Measurements from ENCODE around the gene GNS. TPM values are rescaled to one million over a fixed set of nuclear protein-coding genes. Genes with fewer than 3 reads are reported as not detected.

The GNS gene
- total RNA-seq, 1 donor from 2014 or later: 45.2 TPM

GRCh38 chr12:64742416-64742815 is 16.8 kb downstream of the GNS start:
- DNase-seq (ENCODE audit: low spot score in 2 of 2) (no peak), FAIRE-seq (no peak)

DNA sequence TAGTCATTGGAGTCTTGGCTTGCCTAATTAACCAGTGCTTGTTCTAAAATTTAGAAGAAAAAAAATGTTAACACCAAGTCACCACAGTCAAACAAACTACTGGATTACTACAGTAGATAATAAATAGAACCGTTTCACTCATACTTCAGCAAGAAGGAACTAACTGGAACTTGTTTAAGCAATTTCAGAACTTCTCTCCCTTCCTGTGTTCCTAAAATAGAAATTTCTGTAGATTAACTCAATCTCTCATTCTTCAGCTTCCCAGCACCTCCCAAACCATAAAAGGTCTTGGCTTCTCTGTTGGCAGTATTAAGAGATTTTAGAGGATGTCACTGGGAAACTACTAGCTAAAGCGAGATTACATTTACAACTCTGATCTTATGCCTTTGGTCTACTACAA is 18.6 kb downstream of the GNS start:
- FAIRE-seq (no peak), DNase-seq (ENCODE audit: low spot score in 2 of 2) (no peak)

DNA sequence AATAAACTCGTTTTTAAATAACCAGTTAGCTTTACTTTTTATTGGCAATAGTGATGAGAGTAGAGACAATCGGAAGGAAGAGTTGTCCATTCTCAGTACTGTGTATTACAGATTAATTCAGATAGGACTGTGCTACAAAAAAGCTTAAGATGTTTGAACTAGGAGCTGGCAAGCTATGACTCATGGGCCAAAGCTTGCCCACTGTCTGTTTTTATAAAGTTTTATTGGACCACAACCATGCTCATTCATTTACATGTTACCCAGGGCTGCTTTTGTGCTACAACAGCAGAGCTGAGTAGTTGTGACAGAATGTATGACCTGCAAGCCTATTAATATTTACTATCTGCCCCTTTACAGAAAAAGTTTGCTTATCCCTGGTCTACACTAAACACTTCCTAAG is 19.4 kb downstream of the GNS start:
- FAIRE-seq (no peak), DNase-seq (ENCODE audit: low spot score in 2 of 2) (no peak)

DNA sequence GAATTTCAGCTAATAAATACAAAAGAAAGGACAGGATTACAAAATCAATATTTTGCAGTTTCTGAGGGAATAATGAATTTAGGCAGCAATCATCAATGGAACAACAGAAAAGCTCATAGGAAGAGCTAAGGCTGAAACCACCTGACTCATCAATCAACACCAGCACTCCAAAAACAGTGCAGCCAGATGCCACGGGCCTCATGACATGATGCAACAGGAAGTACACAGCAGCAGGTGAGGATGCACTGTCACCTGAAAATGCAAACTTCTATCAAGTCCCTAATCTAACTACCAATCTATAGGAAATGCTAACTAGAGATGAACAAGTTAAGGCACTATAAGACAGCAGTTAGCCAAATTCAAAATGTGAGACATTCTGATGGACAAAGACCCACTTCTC is 21.7 kb downstream of the GNS start:
- DNase-seq (ENCODE audit: low spot score in 2 of 2) (no peak), FAIRE-seq (no peak)

DNA sequence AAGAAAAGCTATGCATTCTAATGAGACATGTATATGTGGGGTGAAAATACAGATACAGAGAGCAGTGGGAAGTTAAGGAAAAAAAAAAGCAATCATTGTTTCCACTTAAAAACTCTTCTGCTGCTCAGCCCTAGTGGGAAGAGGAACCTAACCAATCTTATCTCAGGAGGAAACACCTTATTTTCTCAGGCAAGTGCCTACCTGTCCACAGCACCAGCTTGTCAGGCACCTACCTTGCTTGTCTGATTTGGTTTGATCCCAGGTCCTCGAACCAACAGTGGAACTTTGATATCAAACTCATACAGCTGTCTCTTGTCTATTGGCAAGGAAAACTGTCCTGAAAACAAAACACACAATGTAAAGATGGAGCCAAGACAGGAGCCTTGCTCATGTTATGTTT is 22.4 kb downstream of the GNS start:
- FAIRE-seq (no peak), DNase-seq (ENCODE audit: low spot score in 2 of 2) (no peak)

GRCh38 chr12:64735442-64735841 is 23.8 kb downstream of the GNS start:
- DNase-seq (ENCODE audit: low spot score in 2 of 2) (no peak), FAIRE-seq (no peak)

GRCh38 chr12:64733857-64734256 is 25.3 kb downstream of the GNS start:
- FAIRE-seq: no peak

DNA sequence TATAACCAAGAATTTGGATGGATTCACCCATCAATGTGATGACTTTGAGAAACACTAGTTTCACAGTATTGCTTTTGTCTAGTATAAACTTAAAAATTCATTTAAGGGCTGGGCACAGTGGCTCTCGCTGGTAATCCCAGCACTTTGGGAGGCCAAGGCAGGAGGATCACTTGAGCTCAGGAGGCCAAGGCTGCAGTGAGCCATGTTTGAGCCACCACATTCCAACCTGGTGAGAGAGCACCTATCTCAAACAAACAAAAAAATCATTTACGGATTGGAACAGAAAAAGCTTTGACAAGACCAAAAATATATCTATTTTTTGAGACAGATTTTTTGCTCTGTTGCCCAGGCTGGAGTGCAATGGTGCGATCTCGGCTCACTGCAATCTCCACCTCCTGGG is 27.5 kb downstream of the GNS start:
- no peak for DNase-seq (ENCODE audit: low spot score in 2 of 2)
- no peak for FAIRE-seq

More at GRCh38 chr12:64733857-64734256, 25.3 kb downstream of the GNS start:
- no peak for DNase-seq (ENCODE audit: low spot score in 2 of 2)

DNA sequence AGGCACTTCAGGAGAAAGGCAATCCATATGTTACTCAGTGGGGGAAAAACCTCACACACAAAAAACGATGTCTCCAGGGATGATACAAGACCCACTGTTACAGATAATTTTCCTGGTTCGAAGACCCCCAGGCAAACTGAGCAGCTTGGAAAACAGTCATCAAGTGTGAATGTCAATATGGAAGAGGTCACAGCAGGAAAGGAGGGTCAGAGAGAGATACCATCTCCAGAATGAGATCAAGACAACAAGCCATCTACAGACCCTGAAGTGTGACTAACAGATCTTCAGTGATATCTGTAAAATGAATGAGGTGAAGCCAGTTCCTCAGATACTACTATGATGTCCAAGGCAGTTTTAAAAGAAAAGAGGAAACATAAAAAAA is 28.6 kb downstream of the GNS start:
- no peak for DNase-seq (ENCODE audit: low spot score in 2 of 2)
- FAIRE-seq: no peak

DNA sequence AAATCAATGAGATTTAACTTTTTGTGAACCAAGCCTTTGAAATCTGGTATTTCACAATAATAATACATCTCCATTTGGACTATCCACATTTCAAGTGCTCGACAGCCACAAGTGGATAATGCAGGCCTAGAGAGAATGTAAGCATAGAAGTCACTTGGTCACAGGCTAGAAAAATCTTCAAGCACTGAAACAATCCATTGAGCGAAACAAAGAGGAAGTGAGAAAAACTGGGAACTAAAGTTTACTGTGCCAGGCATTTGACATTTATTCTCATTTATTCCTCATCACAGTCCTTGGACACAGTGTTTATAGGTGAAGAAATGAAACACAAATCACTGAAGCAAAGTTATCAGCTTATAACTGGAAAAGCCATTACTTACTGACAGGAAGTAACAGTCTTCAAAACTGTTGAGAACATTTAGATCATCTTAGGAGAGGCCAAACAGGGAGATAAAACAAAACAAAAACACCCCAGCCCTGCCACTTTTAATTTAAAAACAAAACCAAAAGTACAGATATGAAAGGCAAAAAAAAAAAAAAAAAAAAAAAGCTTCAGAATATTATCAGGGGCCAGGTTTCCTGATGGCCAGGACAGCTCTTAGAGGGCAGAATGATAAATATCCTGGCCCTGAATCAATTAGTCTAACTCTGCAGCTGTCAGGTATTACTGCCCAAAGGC is 29.2 kb downstream of the GNS start:
- FAIRE-seq: no peak
- no peak for DNase-seq (ENCODE audit: low spot score in 2 of 2)

DNA sequence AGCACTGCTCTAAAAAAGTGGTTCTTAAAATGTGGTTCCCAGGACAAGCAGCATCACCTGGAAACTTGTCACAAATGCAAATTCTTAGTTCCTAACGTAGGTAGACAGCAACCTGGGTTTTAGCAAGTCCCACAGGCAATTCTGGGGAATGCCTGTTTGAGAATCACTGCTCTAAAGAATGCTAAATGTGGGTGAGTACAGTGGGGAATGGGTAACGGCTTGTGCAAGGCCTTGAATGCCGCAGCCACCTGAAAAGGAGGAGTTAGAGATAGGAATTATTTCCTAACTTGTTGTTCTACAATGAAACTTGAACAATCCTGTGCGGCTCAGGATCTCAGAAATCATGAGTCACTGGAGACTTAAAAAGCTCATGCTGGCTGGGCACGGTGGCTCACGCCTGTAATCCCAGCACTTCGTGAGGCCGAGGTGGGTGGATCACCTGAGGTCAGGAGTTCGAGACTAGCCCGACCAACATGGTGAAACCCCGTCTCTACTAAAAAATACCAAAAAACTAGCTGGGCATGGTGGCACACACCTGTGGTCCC is 34.9 kb downstream of the GNS start:
- DNase-seq (ENCODE audit: low spot score in 2 of 2) (no peak), FAIRE-seq (no peak)

DNA sequence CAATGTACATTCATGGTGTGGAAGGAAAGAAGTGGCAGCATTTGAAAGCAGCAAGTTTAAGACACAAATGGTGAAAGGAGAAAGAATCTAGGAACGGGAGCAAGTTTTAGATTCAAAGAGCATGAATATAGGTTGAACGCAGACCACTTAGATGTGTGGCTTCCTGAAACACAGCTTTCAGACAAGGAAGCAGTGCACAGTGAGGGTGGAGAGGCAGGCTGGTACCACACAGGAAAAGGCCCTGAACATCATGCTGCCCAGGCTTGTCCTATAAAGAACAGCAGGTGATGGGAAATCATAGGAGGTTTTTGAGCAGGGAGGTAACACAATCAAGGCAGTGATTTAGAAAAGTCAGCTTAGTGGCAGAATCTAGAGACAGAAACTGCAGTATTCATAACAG is 35.6 kb downstream of the GNS start:
- DNase-seq (ENCODE audit: low spot score in 2 of 2) (no peak), FAIRE-seq (no peak)

GRCh38 chr12:64722835-64723234 is 36.4 kb downstream of the GNS start:
- no peak for FAIRE-seq

GRCh38 chr12:64720884-64721283 is 38.3 kb downstream of the GNS start:
- FAIRE-seq: no peak

More at GRCh38 chr12:64722835-64723234, 36.4 kb downstream of the GNS start:
- DNase-seq (ENCODE audit: low spot score in 2 of 2): no peak

DNA sequence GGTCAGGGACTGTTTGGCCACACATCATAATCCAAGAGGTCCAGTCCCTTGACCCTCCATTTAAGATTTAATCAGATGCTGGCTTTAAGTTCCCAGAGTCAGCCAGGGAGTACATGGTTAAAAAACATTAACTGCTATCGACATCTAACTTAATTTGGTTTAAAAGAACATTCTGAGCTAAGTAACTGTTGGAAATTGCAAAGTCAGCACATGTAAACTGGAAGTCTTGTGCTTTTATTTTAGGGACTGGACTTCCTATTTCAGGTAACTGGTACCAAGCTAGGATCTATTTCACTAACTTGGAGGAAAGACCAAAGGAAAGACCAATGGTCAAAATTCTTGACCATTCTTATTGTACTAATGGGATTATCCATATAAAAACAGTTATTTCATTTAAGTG is 40.6 kb downstream of the GNS start:
- FAIRE-seq (no peak), DNase-seq (ENCODE audit: low spot score in 2 of 2) (no peak)

More at GRCh38 chr12:64720884-64721283, 38.3 kb downstream of the GNS start:
- no peak for DNase-seq (ENCODE audit: low spot score in 2 of 2)

DNA sequence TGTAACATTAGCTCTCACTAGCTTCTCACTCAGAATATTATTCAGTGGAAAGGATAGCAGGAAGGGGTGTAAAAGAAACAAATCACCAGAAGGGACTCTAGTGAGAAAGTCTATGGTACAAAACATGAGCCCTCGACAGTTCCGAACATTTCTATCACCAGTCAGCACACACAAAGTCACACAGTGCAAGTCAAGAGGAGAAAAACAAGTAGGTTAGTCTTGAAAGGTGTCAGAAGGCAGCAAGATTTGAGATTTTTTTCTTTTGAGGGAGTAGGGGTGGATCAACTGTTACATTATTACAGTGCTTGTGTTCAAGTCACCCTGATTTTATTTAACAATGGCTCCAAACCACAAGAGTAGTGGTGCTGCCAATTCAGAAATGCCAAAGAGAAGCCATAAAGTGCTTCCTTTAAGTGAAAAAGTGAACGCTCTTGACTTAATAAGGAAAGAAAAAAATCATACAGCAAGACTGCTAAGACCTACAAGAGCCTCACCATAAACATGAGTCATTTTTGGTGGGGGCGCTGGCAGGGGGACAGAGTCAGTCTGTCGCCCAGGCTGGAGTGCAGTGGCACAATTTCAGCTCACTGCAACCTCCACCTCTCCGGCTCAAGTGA is 42.3 kb downstream of the GNS start:
- FAIRE-seq (no peak), DNase-seq (ENCODE audit: low spot score in 2 of 2) (no peak)

- no peak for DNase-seq (ENCODE audit: low spot score in 2 of 2)
- FAIRE-seq: no peak
These were observed 42.8 kb downstream of the GNS start for GRCh38 chr12:64716371-64716770.

DNA sequence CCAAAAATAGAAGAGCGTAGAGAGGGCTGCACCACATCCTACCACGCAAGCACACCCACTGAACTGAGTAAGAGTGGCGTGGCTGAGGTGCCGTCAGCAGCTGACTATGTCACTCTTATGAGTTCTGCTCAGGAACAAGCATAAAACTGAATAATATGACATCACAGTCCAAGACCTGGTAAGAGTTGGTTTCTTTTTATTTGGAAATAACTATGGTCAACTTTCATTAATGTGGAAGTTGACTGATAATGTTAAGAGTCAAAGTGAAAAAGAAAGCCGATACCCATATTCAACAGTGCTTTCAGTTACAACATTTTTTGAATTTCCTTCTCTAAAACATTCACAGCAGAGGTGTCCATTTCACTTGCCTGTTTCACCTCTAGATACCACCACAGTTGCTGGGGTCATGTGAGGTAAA is 44.6 kb downstream of the GNS start:
- FAIRE-seq (no peak), DNase-seq (ENCODE audit: low spot score in 2 of 2) (no peak)

- FAIRE-seq (no peak), DNase-seq (ENCODE audit: low spot score in 2 of 2) (no peak)
These were observed 45.8 kb downstream of the GNS start for GRCh38 chr12:64713376-64713775.

DNA sequence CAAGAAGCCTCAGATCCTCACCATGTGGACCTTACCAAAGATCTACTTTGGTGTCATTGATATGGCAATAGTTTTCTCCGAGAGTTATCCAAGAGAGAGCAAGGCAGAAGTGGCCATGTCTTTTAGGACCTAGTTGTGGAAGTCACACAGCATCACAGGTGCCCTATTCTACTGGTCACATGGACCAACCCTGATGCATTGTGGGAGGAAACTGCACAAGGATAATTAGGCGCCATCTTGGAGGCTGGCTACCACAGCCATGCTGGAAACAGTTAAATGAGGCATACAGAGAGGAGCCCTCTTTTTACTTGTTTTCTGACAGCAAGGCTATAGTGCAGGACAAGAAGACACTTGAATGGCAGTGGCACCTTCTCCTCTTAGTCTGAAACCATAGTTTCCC is 49.8 kb downstream of the GNS start:
- DNase-seq (ENCODE audit: low spot score in 2 of 2) (no peak), FAIRE-seq (no peak)

- DNase-seq (ENCODE audit: low spot score in 2 of 2) (no peak), FAIRE-seq (no peak)
These were observed 51.3 kb downstream of the GNS start for GRCh38 chr12:64707926-64708325.

GRCh38 chr12:64707362-64707761 is 51.8 kb downstream of the GNS start:
- no peak for DNase-seq (ENCODE audit: low spot score in 2 of 2)
- no peak for FAIRE-seq
